Measurements from ENCODE around the gene RGPD8. TPM values are rescaled to one million over a fixed set of nuclear protein-coding genes. Genes with fewer than 3 reads are reported as not detected.

RGPD8 gene
- total RNA-seq, 4 donors from 2014 or later = 3.5 to 17.7 (median 6.6) TPM

Small RNA genes lying within 50 kb of the gene (small RNA-seq; reads per million reads assigned to genes)
- gene AC115115.1 = 0 reads per million in 4 donors

Other genes starting within 250 kb of the RGPD8 start
- 10 to 100 TPM in 3 of 4 donors, 1 to 10 TPM in 1; 6.0 to 60.1 (median 37.1) TPM for gene ZC3H8, start 178.6 kb downstream of the RGPD8 start, total RNA-seq
- gene ZC3H6, start 158.0 kb downstream of the RGPD8 start, total RNA-seq = 1 to 10 TPM; 1.6 to 9.0 (median 2.6) TPM
- gene TTL, start 48.5 kb upstream of the RGPD8 start, total RNA-seq = 10 to 100 TPM; 11.6 to 24.2 (median 21.4) TPM
- 10 to 100 TPM; 16.7 to 31.3 (median 21.1) TPM for gene POLR1B, start 108.8 kb upstream of the RGPD8 start, total RNA-seq
- gene CHCHD5, start 151.0 kb upstream of the RGPD8 start, total RNA-seq = 10 to 100 TPM; 16.6 to 31.2 (median 18.4) TPM
- gene SLC20A1, start 212.3 kb upstream of the RGPD8 start, total RNA-seq = 10 to 100 TPM in 3 of 4 donors, 1 to 10 TPM in 1; 9.4 to 26.9 (median 21.5) TPM